Body of pancreas (tissue), 4 donors: Measurements from ENCODE around the gene ISCA2. TPM values are rescaled to one million over a fixed set of nuclear protein-coding genes. Genes with fewer than 3 reads are reported as not detected.

Source experiments
- ATAC-seq: fragments of 150-250 bp; one replicate; pipeline ENCODE4 v1.9.1; 2016
- DNase-seq, 4 donors: peaks; one replicate each; pipeline ENCODE4 v3.0.0-alpha.2; 2019
- H3K27ac ChIP-seq, 4 donors: fragments of 200-600 bp; sonication (generic); 1 replicate in 3 of 4; 2 replicates in 1 of 4; pipeline versions ENCODE4 v1.5.1 to v1.6.1; 2016 to 2019; ENCODE audit warnings: mild to moderate bottlenecking in 1 of 4, mixed read lengths in 1 of 4, moderate library complexity in 1 of 4
- H3K27me3 ChIP-seq, 2 donors: fragments of 200-600 bp; sonication (generic); one replicate each; pipeline ENCODE4 v1.6.0; 2016; ENCODE audit warnings: mild to moderate bottlenecking in 1 of 2
- H3K36me3 ChIP-seq, 2 donors: fragments of 200-600 bp; sonication (generic); replicated peaks in 1 of 2; 2 replicates each; pipeline ENCODE4 v1.5.1; 2016; ENCODE audit warnings: low read depth in 2 of 2; ENCODE audit not compliant: insufficient read depth in 1 of 2
- H3K4me1 ChIP-seq: fragments of 200-600 bp; sonication (generic); one replicate; pipeline ENCODE4 v1.6.0; 2016
- H3K4me3 ChIP-seq, 2 donors: fragments of 200-600 bp; sonication (generic); 1 replicate in 1 of 2; 2 replicates in 1 of 2; pipeline ENCODE4 v1.5.1; 2016 to 2019
- H3K9me3 ChIP-seq, 3 donors: fragments of 200-600 bp; sonication (generic); 1 replicate in 2 of 3; 2 replicates in 1 of 3; pipeline ENCODE4 v1.5.1; 2016
- POLR2A ChIP-seq, 3 donors: fragments of 450-650 bp; IDR thresholded peaks; one replicate each; pipeline ENCODE4 v1.6.1; 2016; ENCODE audit warnings: antibody characterized with exemption in 3 of 3, mild to moderate bottlenecking in 2 of 3
- WGBS, 2 donors: methylation state at CpG; one replicate each; pipeline ENCODE4 v1.1.5; 2017; 5-methylcytosine and 5-hydroxymethylcytosine counted together
- intact Hi-C: fragments of 100-400 bp; cut with DNase I; formaldehyde crosslinking; loops from one replicate; pipeline ENCODE4 v1.15.1; 2023
- total RNA-seq, 2 donors: library from RNA; depleted of rRNA; stranded (reverse); fragments of >200 nt; gene quantifications; one replicate each; pipeline ENCODE4 v1.1.0, GENCODE V29; 2016
- TF ChIP-seq, protein P1 (sequence below), 7 experiments: fragments of 450-650 bp in 4 of 7; fragments of 200-600 bp in 3 of 7; sonication (generic) in 3 of 7; IDR thresholded peaks; one replicate each; pipeline ENCODE4 v1.5.1; 2016 to 2019; ENCODE audit warnings: antibody characterized with exemption in 7 of 7

Gene ISCA2
- total RNA-seq, 2 donors from 2014 or later: 4.3 to 17.6 TPM

DNA sequence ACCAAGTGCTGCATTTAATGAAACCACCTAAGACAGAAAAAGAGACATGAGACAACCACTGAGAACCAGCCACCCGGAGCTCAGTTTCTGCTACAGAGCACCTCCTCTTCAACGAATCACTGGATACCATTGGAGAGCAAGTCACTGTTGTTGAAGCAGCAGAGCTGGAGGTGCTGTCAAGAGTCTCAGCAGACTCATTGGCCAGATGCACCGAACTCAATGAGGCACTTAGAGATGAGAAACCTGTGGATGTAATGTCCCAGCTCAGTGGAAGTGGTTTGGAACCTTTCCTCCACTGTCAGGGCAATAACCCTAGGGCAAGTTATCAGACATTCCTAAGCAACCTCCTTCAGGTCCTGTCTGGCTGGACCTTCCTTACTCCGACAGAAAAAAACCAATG, 13.5 kb upstream of the ISCA2 start:
- Histone ChIP-seq H3K27ac (no peak overlapping the region), H3K36me3 (peaks cover 0 to 4% of the 10 kb centered on the region in 2 donors), H3K4me1 (peaks cover 4% of the 10 kb centered on the region), H3K9me3 (no peaks in the 10 kb centered on the region), H3K4me3 (no peak overlapping the region), H3K27me3 (no peaks in the 10 kb centered on the region)
- ATAC-seq (no peak), DNase-seq (no peak)
- TF ChIP-seq, protein P1, sequence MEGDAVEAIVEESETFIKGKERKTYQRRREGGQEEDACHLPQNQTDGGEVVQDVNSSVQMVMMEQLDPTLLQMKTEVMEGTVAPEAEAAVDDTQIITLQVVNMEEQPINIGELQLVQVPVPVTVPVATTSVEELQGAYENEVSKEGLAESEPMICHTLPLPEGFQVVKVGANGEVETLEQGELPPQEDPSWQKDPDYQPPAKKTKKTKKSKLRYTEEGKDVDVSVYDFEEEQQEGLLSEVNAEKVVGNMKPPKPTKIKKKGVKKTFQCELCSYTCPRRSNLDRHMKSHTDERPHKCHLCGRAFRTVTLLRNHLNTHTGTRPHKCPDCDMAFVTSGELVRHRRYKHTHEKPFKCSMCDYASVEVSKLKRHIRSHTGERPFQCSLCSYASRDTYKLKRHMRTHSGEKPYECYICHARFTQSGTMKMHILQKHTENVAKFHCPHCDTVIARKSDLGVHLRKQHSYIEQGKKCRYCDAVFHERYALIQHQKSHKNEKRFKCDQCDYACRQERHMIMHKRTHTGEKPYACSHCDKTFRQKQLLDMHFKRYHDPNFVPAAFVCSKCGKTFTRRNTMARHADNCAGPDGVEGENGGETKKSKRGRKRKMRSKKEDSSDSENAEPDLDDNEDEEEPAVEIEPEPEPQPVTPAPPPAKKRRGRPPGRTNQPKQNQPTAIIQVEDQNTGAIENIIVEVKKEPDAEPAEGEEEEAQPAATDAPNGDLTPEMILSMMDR (IDR thresholded peaks at IDR 0.05): no peak
- intact Hi-C loops: loop anchor here (10.0 kb wide), 1 partner anchor 125 kb away; no protein-coding TSS in a partner anchor
- WGBS, 2 donors: 76 to 79% methylated on average over 4 of the region's 4 CpGs

DNA sequence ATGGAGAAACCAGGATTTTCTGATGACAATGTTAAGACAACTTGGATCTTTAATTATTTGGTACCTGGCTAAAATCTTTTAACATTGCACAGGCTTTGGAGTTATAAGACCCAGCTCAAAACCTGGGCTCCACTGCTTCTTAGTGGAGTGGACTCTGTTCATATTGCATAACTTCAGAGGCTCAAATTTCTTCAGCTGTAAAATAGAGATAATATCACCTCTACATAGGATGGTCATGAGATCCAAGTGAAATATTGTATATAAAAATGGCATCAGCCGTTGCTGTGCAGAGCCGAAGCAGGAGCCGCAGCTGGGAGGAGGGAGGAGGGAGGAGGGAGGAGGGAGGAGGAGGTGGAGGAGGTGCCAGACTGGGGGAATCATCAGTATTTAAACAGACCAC, 11.0 kb upstream of the ISCA2 start:
- intact Hi-C loops: loop anchor here (10.0 kb wide), 1 partner anchor 128 kb away; no protein-coding TSS in a partner anchor
- WGBS, 2 donors: 82 to 91% methylated on average over 3 of the region's 3 CpGs
- H3K4me3 ChIP-seq: no peak overlapping the region
- peaks cover 0 to 4% of the 10 kb centered on the region in 2 donors for H3K36me3 ChIP-seq
- H3K9me3 ChIP-seq: no peaks in the 10 kb centered on the region
- H3K4me1 ChIP-seq: no peaks in the 10 kb centered on the region
- TF ChIP-seq, protein P1 (IDR thresholded peaks at IDR 0.05): no peak
- TF ChIP-seq POLR2A (IDR thresholded peaks at IDR 0.05): no peak
- no peaks in the 10 kb centered on the region for H3K27me3 ChIP-seq
- DNase-seq (no peak), ATAC-seq (no peak)
- H3K27ac ChIP-seq: no peak overlapping the region

DNA sequence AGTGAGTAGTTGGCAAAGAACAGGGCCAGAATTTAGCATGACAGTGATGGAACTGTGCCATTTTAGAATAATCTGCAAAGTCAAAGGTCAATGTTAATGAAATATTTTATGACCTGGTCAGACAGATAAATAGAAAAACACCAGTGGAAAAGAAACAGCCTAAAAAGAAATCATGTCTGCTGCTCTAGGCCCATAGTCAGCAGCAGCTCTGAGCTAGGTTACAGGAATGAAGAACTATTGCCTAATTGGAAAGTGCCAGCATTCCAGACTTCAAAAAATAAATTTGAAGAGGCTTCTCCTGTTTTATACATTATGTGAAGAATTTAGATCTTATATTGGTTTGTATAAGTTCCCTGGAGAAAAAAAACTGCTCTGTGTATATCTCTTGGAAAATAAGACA, 10.2 kb upstream of the ISCA2 start:
- no peak overlapping the region for H3K4me3 ChIP-seq
- intact Hi-C loops: loop anchor here (10.0 kb wide), 1 partner anchor 129 kb away; no protein-coding TSS in a partner anchor

DNA sequence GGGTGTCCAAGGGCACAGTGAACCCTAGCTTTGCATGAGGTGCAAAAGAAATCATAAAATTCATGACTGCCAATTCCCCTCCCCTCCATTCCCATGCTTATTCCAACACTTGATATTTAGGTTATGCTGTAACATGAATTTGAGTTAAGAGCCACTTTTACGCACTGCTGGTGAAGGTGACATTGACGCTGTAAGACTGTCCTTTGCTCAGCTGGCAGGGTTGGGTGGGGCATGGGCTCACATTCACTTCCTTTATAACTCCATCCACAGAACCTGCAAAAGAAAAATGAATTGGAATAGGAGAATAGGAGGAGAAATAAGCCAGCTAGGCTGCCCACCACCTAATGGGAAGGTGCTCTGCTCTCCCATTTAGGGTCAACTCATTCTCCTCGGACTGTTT, 7.4 kb upstream of the ISCA2 start:
- ATAC-seq: no peak
- peaks cover 0 to 4% of the 10 kb centered on the region in 2 donors for H3K36me3 ChIP-seq
- intact Hi-C loops: loop anchor here (10.0 kb wide), 1 partner anchor 131 kb away; no protein-coding TSS in a partner anchor

More for the DNA sequence above, 10.2 kb upstream of the ISCA2 start:
- H3K36me3 ChIP-seq: peaks cover 0 to 4% of the 10 kb centered on the region in 2 donors
- TF ChIP-seq, protein P1 (IDR thresholded peaks at IDR 0.05): no peak
- no peak for TF ChIP-seq POLR2A (IDR thresholded peaks at IDR 0.05)
- ATAC-seq (no peak), DNase-seq (no peak)
- no peak overlapping the region for H3K27ac ChIP-seq
- H3K4me1 ChIP-seq: no peaks in the 10 kb centered on the region
- no peaks in the 10 kb centered on the region for H3K9me3 ChIP-seq
- no peaks in the 10 kb centered on the region for H3K27me3 ChIP-seq

More for the DNA sequence above, 7.4 kb upstream of the ISCA2 start:
- DNase-seq: no peak
- H3K27me3 ChIP-seq: no peaks in the 10 kb centered on the region
- no peaks in the 10 kb centered on the region for H3K9me3 ChIP-seq
- H3K4me3 ChIP-seq: no peak overlapping the region
- no peak overlapping the region for H3K27ac ChIP-seq
- WGBS, 2 donors: 87 to 97% methylated on average over 3 of the region's 3 CpGs
- TF ChIP-seq, protein P1 (IDR thresholded peaks at IDR 0.05): no peak
- TF ChIP-seq POLR2A (IDR thresholded peaks at IDR 0.05): no peak
- H3K4me1 ChIP-seq: peaks cover 12% of the 10 kb centered on the region
